Panc1 (cell line): ENCODE measurements around the gene SNORC. TPM values are rescaled to one million over a fixed set of nuclear protein-coding genes. Genes with fewer than 3 reads are reported as not detected.

ENCODE experiments used
- ATAC-seq: fragments of 200-7000 bp; cut with Tn5 transposase; 2 replicates; pipeline ENCODE4 v1.9.1; 2020; ENCODE audit warnings: mild to moderate bottlenecking, moderate library complexity
- BruUV-seq: library from RNA; stranded (reverse); fragments of 400-500 nt; replicated peaks from 2 replicates; lab custom pipeline; 2021; lab: Mats Ljungman, UMichigan
- CTCF ChIA-PET: fragments of 300-600 bp; sonication (Branson Sonifier 250); formaldehyde crosslinking; loops from one replicate; lab custom pipeline; 2022; ENCODE audit warnings: antibody characterized with exemption; lab: Charles Lee
- POLR2A ChIA-PET: fragments of 300-600 bp; sonication (Branson Sonifier 250); formaldehyde crosslinking; loops from one replicate; lab custom pipeline; 2022; ENCODE audit warnings: antibody characterized with exemption; lab: Charles Lee
- DNase-seq: peaks from one replicate; pipeline ENCODE4 v3.0.0-alpha.2; 2010; ENCODE audit warnings: low read depth, low spot score
- H3K27ac ChIP-seq: 2 replicates; pipeline ENCODE4 v1.5.1; 2011; ENCODE audit warnings: mild to moderate bottlenecking, low read length, inconsistent platforms
- H3K27me3 ChIP-seq: fragments of 200-500 bp; sonication (Bioruptor generic); 2 replicates; pipeline ENCODE4 v1.6.0; 2014; ENCODE audit warnings: low read length, inconsistent platforms; ENCODE audit not compliant: control insufficient read depth, insufficient read depth
- H3K36me3 ChIP-seq: fragments of 200-500 bp; sonication (Bioruptor generic); 2 replicates; pipeline ENCODE4 v1.5.1; 2014; ENCODE audit warnings: inconsistent platforms, mild to moderate bottlenecking, low read length, moderate library complexity; ENCODE audit not compliant: control insufficient read depth, insufficient read depth
- H3K4me1 ChIP-seq: 2 replicates; pipeline ENCODE4 v1.5.1; 2011; ENCODE audit warnings: inconsistent platforms, mild to moderate bottlenecking, low read length, moderate library complexity; ENCODE audit not compliant: control insufficient read depth, insufficient read depth
- H3K4me3 ChIP-seq, 2 experiments: 2 replicates each; pipeline ENCODE4 v1.5.1; 2011 to 2012; ENCODE audit warnings: low read depth in 2 of 2, low read length in 2 of 2, mild to moderate bottlenecking in 2 of 2, inconsistent platforms in 1 of 2, moderate library complexity in 1 of 2
- H3K9me3 ChIP-seq: fragments of 200-500 bp; sonication (Bioruptor generic); 2 replicates; pipeline ENCODE4 v1.5.1; 2014; ENCODE audit warnings: low read depth, mild to moderate bottlenecking, inconsistent platforms, low read length, moderate library complexity; ENCODE audit not compliant: control insufficient read depth, insufficient read depth
- CTCF ChIP-seq: fragments of 450-650 bp; IDR thresholded peaks from 2 replicates; pipeline ENCODE4 v1.5.1; 2017; ENCODE audit warnings: mild to moderate bottlenecking
- POLR2AphosphoS5 ChIP-seq: IDR thresholded peaks from 2 replicates; pipeline ENCODE4 v1.6.1; 2012; ENCODE audit warnings: mild to moderate bottlenecking, low read depth, low read length, moderate library complexity
- REST ChIP-seq, 2 experiments: IDR thresholded peaks; 2 replicates each; pipeline ENCODE4 v1.6.1; 2011 to 2012; ENCODE audit warnings: low read depth in 2 of 2, control low read depth in 1 of 2, low read length in 1 of 2, mild to moderate bottlenecking in 1 of 2, moderate library complexity in 1 of 2; ENCODE audit not compliant: insufficient read depth in 1 of 2
- SIN3A ChIP-seq: IDR thresholded peaks from 2 replicates; pipeline ENCODE4 v1.6.1; 2012; ENCODE audit warnings: low read depth, mild to moderate bottlenecking, low read length, moderate library complexity, borderline replicate concordance; ENCODE audit not compliant: insufficient read depth
- TCF7L2 ChIP-seq: IDR thresholded peaks from 2 replicates; pipeline ENCODE4 v1.6.1; 2011; ENCODE audit warnings: mild to moderate bottlenecking, low read depth, low read length, inconsistent platforms
- in situ Hi-C: cut with HindIII; loops from 2 replicates; pipeline ENCODE4 v1.10.0; 2016; ENCODE audit warnings: low sequenced_read_pairs, low pct_unique_long_range_greater_than_20kb
- intact Hi-C: fragments of 100-400 bp; cut with micrococcal nuclease; formaldehyde crosslinking; loops from one replicate; pipeline ENCODE4 v1.10.0; 2022; ENCODE audit not compliant: unreplicated experiment
- total RNA-seq: library from RNA; stranded (reverse); gene quantifications from one replicate; pipeline ENCODE4 v1.2.1, GENCODE V29; 2021; ENCODE audit not compliant: unreplicated experiment

SNORC gene
- total RNA-seq, 1 experiment from 2014 or later, result 6.8 TPM

GRCh38 chr2:232835687-232836208 lies 34.3 kb upstream of the SNORC start:
- intact Hi-C loops (no loop called here), in situ Hi-C loops (no loop called here)
- Histone ChIP-seq H3K4me1 (peaks cover 14% of the 10 kb centered on the region), H3K27ac (no peak overlapping the region), H3K27me3 (no peaks in the 10 kb centered on the region), H3K36me3 (peaks cover 17% of the 10 kb centered on the region), H3K9me3 (no peaks in the 10 kb centered on the region), H3K4me3 (no peak overlapping the region)
- no peak for TF ChIP-seq CTCF
- DNase-seq (no peak), ATAC-seq (no peak)
- no TSS peak for BruUV-seq
- ChIA-PET POLR2A (interaction anchor here (0.6 kb wide), 4 partner anchors 14 to 244 kb away, joined by 3 to 4 read pairs (median 4); no protein-coding TSS in a partner anchor), CTCF (no interaction called here)

GRCh38 chr2:232836934-232837333 lies 33.1 kb upstream of the SNORC start:
- in situ Hi-C loops, result no loop called here
- TF ChIP-seq POLR2AphosphoS5 (no peak), CTCF (no peak), SIN3A (no peak), TCF7L2 (no peak), REST (IDR thresholded peaks at IDR 0.05; ENCODE audit: insufficient read depth in 1 of 2, low read depth in 2 of 2, low read length in 1 of 2) (no peak)
- POLR2A ChIA-PET, result no interaction called here

More at GRCh38 chr2:232836934-232837333, 33.1 kb upstream of the SNORC start:
- CTCF ChIA-PET, result interaction anchor here (0.6 kb wide), 1 partner anchor 86 kb away, joined by 3 read pairs; no protein-coding TSS in a partner anchor
- H3K4me3 ChIP-seq, result no peak overlapping the region
- H3K27me3 ChIP-seq, result no peaks in the 10 kb centered on the region
- ATAC-seq (no peak), DNase-seq (no peak)
- no peaks in the 10 kb centered on the region for H3K9me3 ChIP-seq
- intact Hi-C loops, result no loop called here
- peaks cover 14% of the 10 kb centered on the region for H3K4me1 ChIP-seq
- BruUV-seq, result no TSS peak
- H3K27ac ChIP-seq, result no peak overlapping the region
- peaks cover 17% of the 10 kb centered on the region for H3K36me3 ChIP-seq
